ENCODE data around the gene PGLYRP2.

Gene PGLYRP2

DNA sequence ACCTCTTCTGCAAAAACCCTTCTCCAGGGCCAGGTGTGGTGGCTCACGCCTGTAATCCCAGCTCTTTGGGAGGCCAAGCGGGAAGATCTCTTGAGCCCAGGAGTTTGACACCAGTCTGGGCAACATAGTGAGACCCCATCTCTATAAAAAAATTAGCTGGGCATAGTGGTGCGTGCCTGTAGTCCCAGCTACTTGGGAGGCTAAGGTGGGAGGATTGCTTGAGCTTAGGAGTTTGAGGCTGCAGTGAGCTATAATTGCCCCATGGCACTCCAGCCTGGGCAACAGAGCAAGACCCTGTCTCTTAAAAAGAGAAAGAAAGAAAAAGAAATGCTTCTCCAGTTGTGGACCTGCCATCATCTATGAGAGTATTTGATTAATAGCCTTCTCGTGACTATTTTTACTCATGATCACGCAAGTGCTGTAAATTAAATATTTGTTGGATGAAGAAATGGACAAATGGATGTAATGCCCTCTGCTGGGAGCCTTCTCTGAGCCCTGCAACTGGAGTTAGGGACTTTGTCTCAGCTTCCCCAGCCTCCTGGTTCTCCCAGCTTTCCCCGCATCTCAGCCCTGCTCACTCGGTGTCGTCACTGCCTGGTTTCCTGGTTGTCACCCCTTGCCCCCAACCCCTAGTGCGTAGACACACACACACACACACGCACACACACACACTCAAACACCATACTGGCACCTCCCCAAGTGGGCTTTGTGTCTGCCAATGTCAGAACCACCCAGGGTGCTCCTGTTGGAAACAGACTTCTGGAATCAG is 41.8 kb downstream of the PGLYRP2 start:
- Histone ChIP-seq H3K4me1 (ENCODE audit: insufficient read depth, low read length) (peaks cover 12% of the 10 kb centered on the region), H3K4me3 (ENCODE audit: low read depth in 1 of 2, low read length in 2 of 2) (no peak overlapping the region), H3K27ac (ENCODE audit: low read length) (no peak overlapping the region), H3K9ac (ENCODE audit: low read depth, low read length) (no peak overlapping the region), H3K79me2 (ENCODE audit: insufficient read depth, low read length) (peaks cover 5% of the 10 kb centered on the region; the same call in 1 of the 2 replicates), H3K27me3 (ENCODE audit: insufficient read depth, low read length, poor library complexity) (no peaks in the 10 kb centered on the region), H2AFZ (ENCODE audit: low read depth, low read length) (no peak overlapping the region), H3K9me3 (ENCODE audit: insufficient read depth, low read length, severe bottlenecking) (no peaks in the 10 kb centered on the region), H3K4me2 (ENCODE audit: insufficient read depth, low read length) (no peak overlapping the region), H4K20me1 (ENCODE audit: insufficient read depth, low read length) (no peaks in the 10 kb centered on the region), H3K36me3 (ENCODE audit: insufficient read depth, low read length) (no peaks in the 10 kb centered on the region)
- DNase-seq = no peak
- no peak for ATAC-seq (ENCODE audit: insufficient read depth, low read depth)
- TF ChIP-seq CTCF (IDR thresholded peaks at IDR 0.05; ENCODE audit: borderline replicate concordance, extremely low read depth, low read length, poor library complexity, severe bottlenecking) (no peak), EZH2 (IDR thresholded peaks at IDR 0.05; ENCODE audit: borderline replicate concordance, low read depth, low read length, severe bottlenecking) (no peak)

GRCh38 chr19:15436826-15437110 is 42.5 kb downstream of the PGLYRP2 start:
- Histone ChIP-seq H3K79me2 (ENCODE audit: insufficient read depth, low read length) (peaks cover 11% of the 10 kb centered on the region), H2AFZ (ENCODE audit: low read depth, low read length) (no peak overlapping the region), H3K27me3 (ENCODE audit: insufficient read depth, low read length, poor library complexity) (no peaks in the 10 kb centered on the region), H3K36me3 (ENCODE audit: insufficient read depth, low read length) (no peaks in the 10 kb centered on the region), H3K4me1 (ENCODE audit: insufficient read depth, low read length) (peaks cover 12% of the 10 kb centered on the region), H3K4me2 (ENCODE audit: insufficient read depth, low read length) (no peak overlapping the region), H4K20me1 (ENCODE audit: insufficient read depth, low read length) (peaks cover 2% of the 10 kb centered on the region; the same call in 1 of the 2 replicates), H3K9ac (ENCODE audit: low read depth, low read length) (no peak overlapping the region), H3K27ac (ENCODE audit: low read length) (no peak overlapping the region), H3K9me3 (ENCODE audit: insufficient read depth, low read length, severe bottlenecking) (no peaks in the 10 kb centered on the region), H3K4me3 (ENCODE audit: low read depth in 1 of 2, low read length in 2 of 2) (no peak overlapping the region)
- TF ChIP-seq EZH2 (IDR thresholded peaks at IDR 0.05; ENCODE audit: borderline replicate concordance, low read depth, low read length, severe bottlenecking) (no peak), CTCF (IDR thresholded peaks at IDR 0.05; ENCODE audit: borderline replicate concordance, extremely low read depth, low read length, poor library complexity, severe bottlenecking) (no peak)
- DNase-seq (no peak), ATAC-seq (ENCODE audit: insufficient read depth, low read depth) (no peak)

DNA sequence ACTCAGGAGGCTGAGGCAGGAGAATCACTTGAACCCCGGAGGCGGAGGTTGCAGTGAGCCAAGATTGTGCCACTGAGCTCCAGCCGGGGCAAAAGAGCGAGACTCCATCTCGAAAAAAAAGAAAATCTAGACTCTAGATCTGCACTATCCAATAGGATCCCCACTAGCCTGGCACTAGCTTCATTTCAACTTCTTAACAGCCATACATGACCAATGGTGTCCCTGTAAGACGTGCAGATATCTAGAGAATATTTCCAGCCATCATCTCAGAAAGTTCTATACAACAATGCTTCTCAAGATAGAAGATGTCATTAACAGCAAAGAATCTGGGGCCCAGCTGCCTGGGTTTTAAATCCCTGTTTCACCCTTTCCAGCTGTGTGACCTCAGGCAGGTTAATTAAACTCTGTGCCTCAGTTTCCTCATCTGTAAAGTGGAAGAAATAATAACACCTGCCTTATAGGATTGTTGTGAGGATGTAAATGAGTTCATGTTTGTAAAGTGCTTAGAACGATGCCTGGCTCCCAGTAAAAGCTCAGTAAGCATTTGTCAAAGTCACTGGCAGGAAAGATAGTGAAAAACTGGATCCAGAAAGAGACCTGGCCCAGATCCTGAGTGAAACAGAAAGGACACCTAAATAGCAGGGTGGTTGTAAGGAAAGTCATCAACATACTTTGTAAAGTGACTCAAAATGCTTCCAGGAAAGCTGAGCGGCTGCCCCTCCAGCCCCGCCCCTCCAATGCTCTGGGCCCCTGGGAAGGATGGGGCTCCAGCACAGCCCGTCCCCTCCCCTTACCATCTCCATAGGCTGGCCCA is 43.1 kb downstream of the PGLYRP2 start:
- Histone ChIP-seq H3K27me3 (ENCODE audit: insufficient read depth, low read length, poor library complexity) (no peaks in the 10 kb centered on the region), H2AFZ (ENCODE audit: low read depth, low read length) (no peak overlapping the region), H3K9ac (ENCODE audit: low read depth, low read length) (no peak overlapping the region), H3K9me3 (ENCODE audit: insufficient read depth, low read length, severe bottlenecking) (no peaks in the 10 kb centered on the region), H4K20me1 (ENCODE audit: insufficient read depth, low read length) (peaks cover 7% of the 10 kb centered on the region), H3K4me1 (ENCODE audit: insufficient read depth, low read length) (peaks cover 18% of the 10 kb centered on the region), H3K4me2 (ENCODE audit: insufficient read depth, low read length) (no peak overlapping the region), H3K27ac (ENCODE audit: low read length) (no peak overlapping the region), H3K36me3 (ENCODE audit: insufficient read depth, low read length) (no peaks in the 10 kb centered on the region; the same call in 1 of the 2 replicates), H3K79me2 (ENCODE audit: insufficient read depth, low read length) (peaks cover 16% of the 10 kb centered on the region), H3K4me3 (ENCODE audit: low read depth in 1 of 2, low read length in 2 of 2) (no peak overlapping the region)
- no peak for TF ChIP-seq CTCF (IDR thresholded peaks at IDR 0.05; ENCODE audit: borderline replicate concordance, extremely low read depth, low read length, poor library complexity, severe bottlenecking)
- DNase-seq (no peak), ATAC-seq (ENCODE audit: insufficient read depth, low read depth) (no peak)
